ENCODE data around the gene SCAMP2. TPM values are rescaled to one million over a fixed set of nuclear protein-coding genes. Genes with fewer than 3 reads are reported as not detected.
A peak's percentile ranks its signal among the peaks of the same experiment; 100 is the strongest.

The SCAMP2 gene
- total and polyA plus RNA-seq, 2 of the 13 experiments (the other 11 are each of a cell fraction or from before 2014, with no cell fraction given): 34.8 to 121 TPM

DNA sequence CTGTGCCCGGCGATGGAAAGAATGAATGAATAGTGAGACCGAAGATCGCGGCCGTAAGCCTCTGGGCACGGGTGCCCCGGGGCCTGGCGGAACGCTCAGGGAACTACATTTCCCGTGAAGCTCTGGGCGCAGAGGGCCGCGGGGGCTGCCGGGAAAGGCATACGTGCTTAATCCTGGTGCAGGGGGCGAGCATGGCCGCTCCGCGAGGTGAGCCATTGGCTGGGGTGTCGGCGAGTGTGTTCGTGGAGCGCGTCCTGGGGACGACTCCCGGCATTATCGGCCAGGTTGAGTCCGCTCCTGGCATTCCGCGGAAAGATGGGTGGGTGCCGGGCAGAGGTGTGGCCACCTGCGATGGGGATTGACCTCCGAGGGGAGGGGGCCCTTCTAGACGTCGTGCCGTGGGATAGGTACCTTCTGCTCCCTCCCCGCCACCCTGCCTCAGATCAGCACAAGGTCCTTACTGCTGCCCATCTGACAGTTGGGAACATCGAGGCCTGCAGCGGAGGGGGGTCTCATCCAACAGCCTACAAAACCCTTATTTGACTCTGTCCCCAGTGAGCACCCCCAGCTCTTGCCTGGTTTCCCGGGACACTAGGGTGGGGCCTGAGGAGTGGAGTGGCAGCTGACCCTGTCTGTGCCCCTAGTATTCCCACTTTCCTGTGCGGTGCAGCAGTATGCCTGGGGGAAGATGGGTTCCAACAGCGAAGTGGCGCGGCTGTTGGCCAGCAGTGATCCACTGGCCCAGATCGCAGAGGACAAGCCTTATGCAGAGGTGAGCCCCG, 16.9 kb upstream of the SCAMP2 start, which contains the start of gene MPI (continued):
- TF ChIP-seq, protein P1, sequence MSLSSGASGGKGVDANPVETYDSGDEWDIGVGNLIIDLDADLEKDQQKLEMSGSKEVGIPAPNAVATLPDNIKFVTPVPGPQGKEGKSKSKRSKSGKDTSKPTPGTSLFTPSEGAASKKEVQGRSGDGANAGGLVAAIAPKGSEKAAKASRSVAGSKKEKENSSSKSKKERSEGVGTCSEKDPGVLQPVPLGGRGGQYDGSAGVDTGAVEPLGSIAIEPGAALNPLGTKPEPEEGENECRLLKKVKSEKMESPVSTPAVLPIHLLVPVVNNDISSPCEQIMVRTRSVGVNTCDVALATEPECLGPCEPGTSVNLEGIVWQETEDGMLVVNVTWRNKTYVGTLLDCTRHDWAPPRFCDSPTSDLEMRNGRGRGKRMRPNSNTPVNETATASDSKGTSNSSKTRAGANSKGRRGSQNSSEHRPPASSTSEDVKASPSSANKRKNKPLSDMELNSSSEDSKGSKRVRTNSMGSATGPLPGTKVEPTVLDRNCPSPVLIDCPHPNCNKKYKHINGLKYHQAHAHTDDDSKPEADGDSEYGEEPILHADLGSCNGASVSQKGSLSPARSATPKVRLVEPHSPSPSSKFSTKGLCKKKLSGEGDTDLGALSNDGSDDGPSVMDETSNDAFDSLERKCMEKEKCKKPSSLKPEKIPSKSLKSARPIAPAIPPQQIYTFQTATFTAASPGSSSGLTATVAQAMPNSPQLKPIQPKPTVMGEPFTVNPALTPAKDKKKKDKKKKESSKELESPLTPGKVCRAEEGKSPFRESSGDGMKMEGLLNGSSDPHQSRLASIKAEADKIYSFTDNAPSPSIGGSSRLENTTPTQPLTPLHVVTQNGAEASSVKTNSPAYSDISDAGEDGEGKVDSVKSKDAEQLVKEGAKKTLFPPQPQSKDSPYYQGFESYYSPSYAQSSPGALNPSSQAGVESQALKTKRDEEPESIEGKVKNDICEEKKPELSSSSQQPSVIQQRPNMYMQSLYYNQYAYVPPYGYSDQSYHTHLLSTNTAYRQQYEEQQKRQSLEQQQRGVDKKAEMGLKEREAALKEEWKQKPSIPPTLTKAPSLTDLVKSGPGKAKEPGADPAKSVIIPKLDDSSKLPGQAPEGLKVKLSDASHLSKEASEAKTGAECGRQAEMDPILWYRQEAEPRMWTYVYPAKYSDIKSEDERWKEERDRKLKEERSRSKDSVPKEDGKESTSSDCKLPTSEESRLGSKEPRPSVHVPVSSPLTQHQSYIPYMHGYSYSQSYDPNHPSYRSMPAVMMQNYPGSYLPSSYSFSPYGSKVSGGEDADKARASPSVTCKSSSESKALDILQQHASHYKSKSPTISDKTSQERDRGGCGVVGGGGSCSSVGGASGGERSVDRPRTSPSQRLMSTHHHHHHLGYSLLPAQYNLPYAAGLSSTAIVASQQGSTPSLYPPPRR (CRISPR knock-in tag; IDR thresholded peaks at IDR 0.05; ENCODE audit: borderline replicate concordance): peak; percentile 49; the same call in 1 of the 2 replicates
- 0 out of 2 replicates have a peak, but pooled peaks have one; percentile 44 for TF ChIP-seq ZNF124 (CRISPR knock-in tag; IDR thresholded peaks at IDR 0.05)
- TF ChIP-seq ZNF451 (CRISPR knock-in tag; IDR thresholded peaks at IDR 0.05): peak; percentile 92
- TF ChIP-seq ZSCAN30 (CRISPR knock-in tag; IDR thresholded peaks at IDR 0.05): no peak
- TF ChIP-seq ZNF510 (CRISPR knock-in tag; IDR thresholded peaks at IDR 0.05; ENCODE audit: low read depth): no peak; the same call in 1 of the 2 replicates
- TF ChIP-seq GFI1 (CRISPR knock-in tag; IDR thresholded peaks at IDR 0.05; ENCODE audit: borderline replicate concordance): 0 out of 2 replicates have a peak, but pooled peaks have one; percentile 43
- TF ChIP-seq, protein P2, sequence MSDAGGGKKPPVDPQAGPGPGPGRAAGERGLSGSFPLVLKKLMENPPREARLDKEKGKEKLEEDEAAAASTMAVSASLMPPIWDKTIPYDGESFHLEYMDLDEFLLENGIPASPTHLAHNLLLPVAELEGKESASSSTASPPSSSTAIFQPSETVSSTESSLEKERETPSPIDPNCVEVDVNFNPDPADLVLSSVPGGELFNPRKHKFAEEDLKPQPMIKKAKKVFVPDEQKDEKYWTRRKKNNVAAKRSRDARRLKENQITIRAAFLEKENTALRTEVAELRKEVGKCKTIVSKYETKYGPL (CRISPR knock-in tag; IDR thresholded peaks at IDR 0.05): peak; percentile 41; the same call in 1 of the 2 replicates
- TF ChIP-seq, protein P3, sequence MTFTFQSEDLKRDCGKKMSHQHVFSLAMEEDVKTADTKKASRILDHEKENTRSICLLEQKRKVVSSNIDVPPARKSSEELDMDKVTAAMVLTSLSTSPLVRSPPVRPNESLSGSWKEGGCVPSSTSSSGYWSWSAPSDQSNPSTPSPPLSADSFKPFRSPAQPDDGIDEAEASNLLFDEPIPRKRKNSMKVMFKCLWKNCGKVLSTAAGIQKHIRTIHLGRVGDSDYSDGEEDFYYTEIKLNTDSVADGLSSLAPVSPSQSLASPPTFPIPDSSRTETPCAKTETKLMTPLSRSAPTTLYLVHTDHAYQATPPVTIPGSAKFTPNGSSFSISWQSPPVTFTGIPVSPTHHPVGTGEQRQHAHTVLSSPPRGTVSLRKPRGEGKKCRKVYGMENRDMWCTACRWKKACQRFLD (CRISPR knock-in tag; IDR thresholded peaks at IDR 0.05; ENCODE audit: borderline replicate concordance): peak; percentile 28; the same call in 1 of the 2 replicates
- peak; percentile 93; the same call in 1 of the 2 replicates for TF ChIP-seq YEATS4 (CRISPR knock-in tag; IDR thresholded peaks at IDR 0.05; ENCODE audit: borderline replicate concordance)
- TF ChIP-seq ARNTL (CRISPR knock-in tag; IDR thresholded peaks at IDR 0.05): peak; percentile 17; the same call in 1 of the 2 replicates
- TF ChIP-seq RBM39 (IDR thresholded peaks at IDR 0.05; ENCODE audit: low read depth, low read length, poor library complexity, severe bottlenecking): peak; percentile 87
- TF ChIP-seq ZNF547 (CRISPR knock-in tag; IDR thresholded peaks at IDR 0.05): 0 out of 2 replicates have a peak, but pooled peaks have one; percentile 68
- TF ChIP-seq HIVEP1 (CRISPR knock-in tag; IDR thresholded peaks at IDR 0.05): no peak; the same call in 1 of the 2 replicates
- TF ChIP-seq RAD51 (IDR thresholded peaks at IDR 0.05; ENCODE audit: borderline replicate concordance): no peak
- peak; percentile 42; the same call in 1 of the 2 replicates for TF ChIP-seq POGZ (CRISPR knock-in tag; IDR thresholded peaks at IDR 0.05)
- TF ChIP-seq, protein P4, sequence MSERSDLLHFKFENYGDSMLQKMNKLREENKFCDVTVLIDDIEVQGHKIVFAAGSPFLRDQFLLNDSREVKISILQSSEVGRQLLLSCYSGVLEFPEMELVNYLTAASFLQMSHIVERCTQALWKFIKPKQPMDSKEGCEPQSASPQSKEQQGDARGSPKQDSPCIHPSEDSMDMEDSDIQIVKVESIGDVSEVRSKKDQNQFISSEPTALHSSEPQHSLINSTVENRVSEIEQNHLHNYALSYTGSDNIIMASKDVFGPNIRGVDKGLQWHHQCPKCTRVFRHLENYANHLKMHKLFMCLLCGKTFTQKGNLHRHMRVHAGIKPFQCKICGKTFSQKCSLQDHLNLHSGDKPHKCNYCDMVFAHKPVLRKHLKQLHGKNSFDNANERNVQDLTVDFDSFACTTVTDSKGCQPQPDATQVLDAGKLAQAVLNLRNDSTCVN (CRISPR knock-in tag; IDR thresholded peaks at IDR 0.05; ENCODE audit: borderline replicate concordance): no peak
- 0 out of 2 replicates have a peak, but pooled peaks have one; percentile 72 for TF ChIP-seq ZSCAN31 (CRISPR knock-in tag; IDR thresholded peaks at IDR 0.05; ENCODE audit: low read depth)
- peak; percentile 84 for TF ChIP-seq KDM5B (CRISPR knock-in tag; IDR thresholded peaks at IDR 0.05; ENCODE audit: borderline replicate concordance)
- TF ChIP-seq ZIK1 (CRISPR knock-in tag; IDR thresholded peaks at IDR 0.05; ENCODE audit: borderline replicate concordance, low read depth): peak; percentile 62; the same call in 1 of the 2 replicates
- TF ChIP-seq IKZF4 (CRISPR knock-in tag; IDR thresholded peaks at IDR 0.05; ENCODE audit: borderline replicate concordance, low read depth, not compliant biosample characterization): no peak

Measured in HepG2 (cell line).